Measurements from ENCODE around the gene MED29. TPM values are rescaled to one million over a fixed set of nuclear protein-coding genes. Genes with fewer than 3 reads are reported as not detected.

Gene MED29
- polyA plus RNA-seq, 2 of the 4 experiments (the other 2 are of a cell fraction): 47.7 to 57.5 TPM

DNA sequence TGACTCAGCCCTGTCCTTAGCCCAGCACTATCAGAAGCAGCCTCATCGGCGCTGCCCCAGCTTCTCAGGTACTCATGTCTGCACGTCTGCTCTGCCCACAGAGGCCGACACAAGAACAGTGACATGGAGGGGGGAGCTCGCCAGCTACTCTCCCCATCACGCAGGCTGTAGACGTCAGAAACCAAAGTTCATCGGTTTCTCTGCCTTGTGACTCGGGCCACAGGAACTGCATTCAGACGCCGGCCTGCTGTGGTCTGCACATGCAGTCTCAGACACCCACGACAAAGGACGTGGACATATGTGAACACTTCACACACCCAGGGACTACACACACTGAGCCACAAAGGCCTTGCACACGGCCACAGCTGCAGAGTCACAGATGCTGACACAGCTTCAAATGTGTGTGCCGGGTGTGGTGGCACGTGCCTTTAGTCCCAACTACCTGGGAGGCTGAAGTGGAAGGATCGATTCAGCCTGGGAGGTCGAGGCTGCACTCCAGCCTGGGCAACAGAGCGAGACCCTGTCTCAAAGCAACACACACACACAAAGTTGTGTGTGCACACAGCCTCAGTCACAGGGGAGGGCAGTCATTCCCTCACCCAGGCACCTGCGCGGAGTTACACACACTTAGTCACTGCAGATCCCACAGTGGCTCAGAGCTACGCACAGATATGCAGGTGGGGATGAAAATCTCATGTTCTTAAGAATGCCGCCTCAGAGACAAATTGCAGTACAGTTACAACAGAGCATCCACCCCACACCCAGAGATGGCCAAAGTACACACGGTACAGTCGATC, 10.6 kb downstream of the MED29 start (continued):
- peak; percentile 96 for TF ChIP-seq HOXB5 (CRISPR knock-in tag; IDR thresholded peaks at IDR 0.05)
- TF ChIP-seq, protein P1, sequence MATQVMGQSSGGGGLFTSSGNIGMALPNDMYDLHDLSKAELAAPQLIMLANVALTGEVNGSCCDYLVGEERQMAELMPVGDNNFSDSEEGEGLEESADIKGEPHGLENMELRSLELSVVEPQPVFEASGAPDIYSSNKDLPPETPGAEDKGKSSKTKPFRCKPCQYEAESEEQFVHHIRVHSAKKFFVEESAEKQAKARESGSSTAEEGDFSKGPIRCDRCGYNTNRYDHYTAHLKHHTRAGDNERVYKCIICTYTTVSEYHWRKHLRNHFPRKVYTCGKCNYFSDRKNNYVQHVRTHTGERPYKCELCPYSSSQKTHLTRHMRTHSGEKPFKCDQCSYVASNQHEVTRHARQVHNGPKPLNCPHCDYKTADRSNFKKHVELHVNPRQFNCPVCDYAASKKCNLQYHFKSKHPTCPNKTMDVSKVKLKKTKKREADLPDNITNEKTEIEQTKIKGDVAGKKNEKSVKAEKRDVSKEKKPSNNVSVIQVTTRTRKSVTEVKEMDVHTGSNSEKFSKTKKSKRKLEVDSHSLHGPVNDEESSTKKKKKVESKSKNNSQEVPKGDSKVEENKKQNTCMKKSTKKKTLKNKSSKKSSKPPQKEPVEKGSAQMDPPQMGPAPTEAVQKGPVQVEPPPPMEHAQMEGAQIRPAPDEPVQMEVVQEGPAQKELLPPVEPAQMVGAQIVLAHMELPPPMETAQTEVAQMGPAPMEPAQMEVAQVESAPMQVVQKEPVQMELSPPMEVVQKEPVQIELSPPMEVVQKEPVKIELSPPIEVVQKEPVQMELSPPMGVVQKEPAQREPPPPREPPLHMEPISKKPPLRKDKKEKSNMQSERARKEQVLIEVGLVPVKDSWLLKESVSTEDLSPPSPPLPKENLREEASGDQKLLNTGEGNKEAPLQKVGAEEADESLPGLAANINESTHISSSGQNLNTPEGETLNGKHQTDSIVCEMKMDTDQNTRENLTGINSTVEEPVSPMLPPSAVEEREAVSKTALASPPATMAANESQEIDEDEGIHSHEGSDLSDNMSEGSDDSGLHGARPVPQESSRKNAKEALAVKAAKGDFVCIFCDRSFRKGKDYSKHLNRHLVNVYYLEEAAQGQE (IDR thresholded peaks at IDR 0.05): no peak
- peak; percentile 66 for TF ChIP-seq BHLHE40 (IDR thresholded peaks at IDR 0.05; ENCODE audit: low read depth, low read length)
- TF ChIP-seq HOXA7 (CRISPR knock-in tag; IDR thresholded peaks at IDR 0.05): peak; percentile 92
- TF ChIP-seq, protein P2, sequence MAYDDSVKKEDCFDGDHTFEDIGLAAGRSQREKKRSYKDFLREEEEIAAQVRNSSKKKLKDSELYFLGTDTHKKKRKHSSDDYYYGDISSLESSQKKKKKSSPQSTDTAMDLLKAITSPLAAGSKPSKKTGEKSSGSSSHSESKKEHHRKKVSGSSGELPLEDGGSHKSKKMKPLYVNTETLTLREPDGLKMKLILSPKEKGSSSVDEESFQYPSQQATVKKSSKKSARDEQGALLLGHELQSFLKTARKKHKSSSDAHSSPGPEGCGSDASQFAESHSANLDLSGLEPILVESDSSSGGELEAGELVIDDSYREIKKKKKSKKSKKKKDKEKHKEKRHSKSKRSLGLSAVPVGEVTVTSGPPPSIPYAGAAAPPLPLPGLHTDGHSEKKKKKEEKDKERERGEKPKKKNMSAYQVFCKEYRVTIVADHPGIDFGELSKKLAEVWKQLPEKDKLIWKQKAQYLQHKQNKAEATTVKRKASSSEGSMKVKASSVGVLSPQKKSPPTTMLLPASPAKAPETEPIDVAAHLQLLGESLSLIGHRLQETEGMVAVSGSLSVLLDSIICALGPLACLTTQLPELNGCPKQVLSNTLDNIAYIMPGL (CRISPR knock-in tag; IDR thresholded peaks at IDR 0.05; ENCODE audit: borderline replicate concordance): peak; percentile 65; the same call in 1 of the 2 replicates
- no peak for TF ChIP-seq NPAS2 (CRISPR knock-in tag; IDR thresholded peaks at IDR 0.05; ENCODE audit: borderline replicate concordance)
- peak; percentile 54; the same call in 1 of the 2 replicates for TF ChIP-seq ESRRA (IDR thresholded peaks at IDR 0.05; ENCODE audit: borderline replicate concordance, low read length)
- 0 out of 5 replicates have a peak, but pooled peaks of 1 of the 2 experiments have one; percentile 8 for TF ChIP-seq RAD21 (conservative IDR thresholded peaks at IDR 0.05 in 1 of 2, IDR thresholded peaks at IDR 0.05 in 1 of 2)
- TF ChIP-seq, protein P3, sequence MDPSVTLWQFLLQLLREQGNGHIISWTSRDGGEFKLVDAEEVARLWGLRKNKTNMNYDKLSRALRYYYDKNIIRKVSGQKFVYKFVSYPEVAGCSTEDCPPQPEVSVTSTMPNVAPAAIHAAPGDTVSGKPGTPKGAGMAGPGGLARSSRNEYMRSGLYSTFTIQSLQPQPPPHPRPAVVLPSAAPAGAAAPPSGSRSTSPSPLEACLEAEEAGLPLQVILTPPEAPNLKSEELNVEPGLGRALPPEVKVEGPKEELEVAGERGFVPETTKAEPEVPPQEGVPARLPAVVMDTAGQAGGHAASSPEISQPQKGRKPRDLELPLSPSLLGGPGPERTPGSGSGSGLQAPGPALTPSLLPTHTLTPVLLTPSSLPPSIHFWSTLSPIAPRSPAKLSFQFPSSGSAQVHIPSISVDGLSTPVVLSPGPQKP (IDR thresholded peaks at IDR 0.05; ENCODE audit: low read depth, low read length): no peak
- TF ChIP-seq FOXS1 (CRISPR knock-in tag; IDR thresholded peaks at IDR 0.05): peak; percentile 85
- peak; percentile 27; the same call in 1 of the 2 replicates for TF ChIP-seq POLR2A (IDR thresholded peaks at IDR 0.05; ENCODE audit: low read length)
- TF ChIP-seq EHMT2 (IDR thresholded peaks at IDR 0.05; ENCODE audit: low read depth): no peak
- TF ChIP-seq FOSL2 (IDR thresholded peaks at IDR 0.05): peak; percentile 47; the same call in 1 of the 2 replicates
- peak; percentile 73 for TF ChIP-seq FOSL2 (CRISPR knock-in tag; IDR thresholded peaks at IDR 0.05)
- TF ChIP-seq SREBF2 (IDR thresholded peaks at IDR 0.05): no peak
- peak; percentile 98 for TF ChIP-seq HOXB13 (CRISPR knock-in tag; IDR thresholded peaks at IDR 0.05; ENCODE audit: low read depth)

DNA sequence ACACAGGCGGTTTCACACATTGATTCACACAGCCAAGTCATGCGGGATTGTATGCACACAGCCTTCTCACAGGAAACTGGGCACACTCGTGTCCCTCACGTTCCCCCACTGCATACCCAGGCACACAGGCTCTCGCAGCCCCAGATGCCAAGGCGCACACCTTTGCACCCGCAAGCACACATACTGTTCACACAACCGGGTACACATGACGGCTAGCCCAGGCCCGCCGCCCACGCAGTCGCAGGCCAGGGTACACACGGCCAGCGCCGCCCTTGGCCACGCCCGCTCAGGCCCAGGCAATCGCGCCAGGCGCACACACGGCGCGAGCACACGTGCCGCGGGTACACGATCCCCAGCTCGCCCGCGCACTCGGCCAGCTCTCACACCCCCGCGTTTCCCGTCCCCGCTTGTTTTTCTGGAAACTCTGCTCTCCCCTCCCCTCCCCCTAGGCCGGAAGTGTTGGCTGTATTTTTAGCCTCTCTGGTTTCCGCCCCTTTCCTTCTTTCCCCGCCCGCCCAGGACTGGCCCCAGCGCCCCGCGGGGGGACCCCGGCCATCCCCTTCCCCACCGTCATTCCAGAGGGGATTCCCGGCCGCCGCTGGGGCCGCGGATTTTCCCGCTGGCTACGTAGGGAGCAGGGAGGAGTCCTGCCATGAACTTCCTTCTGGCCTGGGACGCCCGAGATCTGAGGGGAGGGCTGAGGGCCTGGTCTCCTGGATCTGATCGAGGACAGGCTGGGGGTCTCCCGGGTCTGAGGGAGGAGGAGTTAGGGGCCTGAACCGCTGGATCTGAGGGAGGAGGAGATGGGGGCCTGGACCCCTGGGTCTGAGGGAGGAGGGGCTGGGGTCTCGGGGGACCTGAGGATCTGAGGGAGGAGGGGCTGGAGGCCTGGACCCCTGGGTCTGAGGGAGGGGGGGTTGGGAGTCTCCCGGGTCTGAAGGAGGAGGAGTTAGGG, 11.4 kb downstream of the MED29 start:
- DNase-seq (ENCODE audit: low read depth in 1 of 2, low spot score in 1 of 2) (peak; percentile 75 to 91), FAIRE-seq (no peak), ATAC-seq (peak; percentile 5 to 25)
- ChIA-PET POLR2A (interaction anchor here (0.5 to 9.4 kb wide), 9 partner anchors 8 to 61 kb away, joined by 3 to 140 read pairs (median 7); partner anchors contain the start of genes MED29, PAF1, PLEKHG2 and RPS16), CTCF (interaction anchor here (1.0 to 21.4 kb wide), 9 partner anchors 8 to 1169 kb away, joined by 3 to 484 read pairs (median 6); partner anchors contain the start of genes EID2, MED29, MRPS12 and PAF1)
- Histone ChIP-seq H3K27ac (peak overlapping the region; percentile 94 to 99), H3K9me3 (no peaks in the 10 kb centered on the region), H3K4me3 (peak overlapping the region; percentile 43), H3K4me2 (peak overlapping the region; percentile 95), H3K4me1 (peaks cover 82% of the 10 kb centered on the region)
- WGBS (ENCODE audit: missing lambda C conversion rate): 3% methylated on average over 54 of the region's 59 CpGs
- TF ChIP-seq JUN (IDR thresholded peaks at IDR 0.05) (peak; percentile 74 to 79; a peak in 3 of 5 replicates), CEBPB (IDR thresholded peaks at IDR 0.05) (no peak), KDM5A (IDR thresholded peaks at IDR 0.05) (no peak), HOXB13 (CRISPR knock-in tag; IDR thresholded peaks at IDR 0.05; ENCODE audit: low read depth) (peak; percentile 98), ESRRA (IDR thresholded peaks at IDR 0.05; ENCODE audit: borderline replicate concordance, low read length) (peak; percentile 29; the same call in 1 of the 2 replicates), TFCP2L1 (CRISPR knock-in tag; IDR thresholded peaks at IDR 0.05) (peak; percentile 90), PHF8 (IDR thresholded peaks at IDR 0.05; ENCODE audit: borderline replicate concordance, low read depth) (no peak), EHF (CRISPR knock-in tag; IDR thresholded peaks at IDR 0.05) (peak; percentile 96; the same call in 1 of the 2 replicates), EHMT2 (IDR thresholded peaks at IDR 0.05; ENCODE audit: low read depth) (no peak), HOXB5 (CRISPR knock-in tag; IDR thresholded peaks at IDR 0.05) (peak; percentile 95), BHLHE40 (IDR thresholded peaks at IDR 0.05; ENCODE audit: low read depth, low read length) (peak; percentile 92)
- TF ChIP-seq, protein P4, sequence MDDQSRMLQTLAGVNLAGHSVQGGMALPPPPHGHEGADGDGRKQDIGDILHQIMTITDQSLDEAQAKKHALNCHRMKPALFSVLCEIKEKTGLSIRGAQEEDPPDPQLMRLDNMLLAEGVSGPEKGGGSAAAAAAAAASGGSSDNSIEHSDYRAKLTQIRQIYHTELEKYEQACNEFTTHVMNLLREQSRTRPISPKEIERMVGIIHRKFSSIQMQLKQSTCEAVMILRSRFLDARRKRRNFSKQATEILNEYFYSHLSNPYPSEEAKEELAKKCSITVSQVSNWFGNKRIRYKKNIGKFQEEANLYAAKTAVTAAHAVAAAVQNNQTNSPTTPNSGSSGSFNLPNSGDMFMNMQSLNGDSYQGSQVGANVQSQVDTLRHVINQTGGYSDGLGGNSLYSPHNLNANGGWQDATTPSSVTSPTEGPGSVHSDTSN (IDR thresholded peaks at IDR 0.05): 0 out of 2 replicates have a peak, but pooled peaks have one; percentile 12
- TF ChIP-seq, protein P5, sequence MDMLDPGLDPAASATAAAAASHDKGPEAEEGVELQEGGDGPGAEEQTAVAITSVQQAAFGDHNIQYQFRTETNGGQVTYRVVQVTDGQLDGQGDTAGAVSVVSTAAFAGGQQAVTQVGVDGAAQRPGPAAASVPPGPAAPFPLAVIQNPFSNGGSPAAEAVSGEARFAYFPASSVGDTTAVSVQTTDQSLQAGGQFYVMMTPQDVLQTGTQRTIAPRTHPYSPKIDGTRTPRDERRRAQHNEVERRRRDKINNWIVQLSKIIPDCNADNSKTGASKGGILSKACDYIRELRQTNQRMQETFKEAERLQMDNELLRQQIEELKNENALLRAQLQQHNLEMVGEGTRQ (IDR thresholded peaks at IDR 0.05): peak; percentile 78
- TF ChIP-seq, protein P6, sequence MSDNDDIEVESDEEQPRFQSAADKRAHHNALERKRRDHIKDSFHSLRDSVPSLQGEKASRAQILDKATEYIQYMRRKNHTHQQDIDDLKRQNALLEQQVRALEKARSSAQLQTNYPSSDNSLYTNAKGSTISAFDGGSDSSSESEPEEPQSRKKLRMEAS (IDR thresholded peaks at IDR 0.05): peak; percentile 98
